Uterus (tissue), 4 donors: ENCODE data around the gene GALNT11. TPM values are rescaled to one million over a fixed set of nuclear protein-coding genes. Genes with fewer than 3 reads are reported as not detected.

ENCODE experiments used
- DNase-seq, 2 donors: peaks; one replicate each; pipeline ENCODE4 v3.0.0-alpha.2; 2019 to 2020
- H3K27ac ChIP-seq, 2 donors: fragments of 200-600 bp; sonication (generic); 1 replicate in 1 of 2; 2 replicates in 1 of 2; pipeline ENCODE4 v1.5.1; 2016 to 2018
- H3K27me3 ChIP-seq, 2 donors: fragments of 200-600 bp; sonication (generic); one replicate each; pipeline ENCODE4 v1.5.1; 2018 to 2019; ENCODE audit warnings: control low read depth in 1 of 2
- H3K36me3 ChIP-seq, 2 donors: fragments of 200-600 bp; sonication (generic); one replicate each; pipeline ENCODE4 v1.5.1; 2019; ENCODE audit warnings: control low read depth in 1 of 2
- H3K4me1 ChIP-seq, 2 donors: fragments of 200-600 bp; sonication (generic); one replicate each; pipeline ENCODE4 v1.5.1; 2018 to 2019; ENCODE audit warnings: control low read depth in 1 of 2
- H3K4me3 ChIP-seq, 2 donors: fragments of 200-600 bp; sonication (generic); 1 replicate in 1 of 2; 2 replicates in 1 of 2; pipeline ENCODE4 v1.5.1; 2018 to 2019; ENCODE audit warnings: mild to moderate bottlenecking in 1 of 2
- H3K9me3 ChIP-seq, 2 donors: fragments of 200-600 bp; sonication (generic); one replicate each; pipeline ENCODE4 v1.5.1; 2019; ENCODE audit warnings: control low read depth in 1 of 2
- POLR2A ChIP-seq, 2 donors: fragments of 450-650 bp; IDR thresholded peaks; one replicate each; pipeline ENCODE4 v1.6.1; 2016; ENCODE audit warnings: antibody characterized with exemption in 2 of 2, mild to moderate bottlenecking in 1 of 2, moderate library complexity in 1 of 2
- intact Hi-C: fragments of 100-400 bp; cut with DNase I; formaldehyde crosslinking; loops from one replicate; pipeline ENCODE4 v1.15.1; 2023; ENCODE audit warnings: low total_unique reads
- total RNA-seq, 4 donors: library from RNA; depleted of rRNA in 3 of 4; stranded (reverse); fragments of >200 nt in 3 of 4; gene quantifications; one replicate each; pipeline versions ENCODE4 v1.1.0 to v1.2.4, GENCODE V29; 2014 to 2023
- TF ChIP-seq, protein P1 (sequence below), 4 experiments: fragments of 200-600 bp in 2 of 4; fragments of 450-650 bp in 2 of 4; sonication (generic) in 2 of 4; IDR thresholded peaks; one replicate each; pipeline ENCODE4 v1.5.1; 2016 to 2019; ENCODE audit warnings: antibody characterized with exemption in 4 of 4, mild to moderate bottlenecking in 2 of 4, moderate library complexity in 1 of 4
- donor health status: DM: yes; HTN: yes; CAD: no.

GALNT11 gene
- total RNA-seq, 4 donors from 2014 or later = 30.3 to 91.9 (median 34.4) TPM

DNA sequence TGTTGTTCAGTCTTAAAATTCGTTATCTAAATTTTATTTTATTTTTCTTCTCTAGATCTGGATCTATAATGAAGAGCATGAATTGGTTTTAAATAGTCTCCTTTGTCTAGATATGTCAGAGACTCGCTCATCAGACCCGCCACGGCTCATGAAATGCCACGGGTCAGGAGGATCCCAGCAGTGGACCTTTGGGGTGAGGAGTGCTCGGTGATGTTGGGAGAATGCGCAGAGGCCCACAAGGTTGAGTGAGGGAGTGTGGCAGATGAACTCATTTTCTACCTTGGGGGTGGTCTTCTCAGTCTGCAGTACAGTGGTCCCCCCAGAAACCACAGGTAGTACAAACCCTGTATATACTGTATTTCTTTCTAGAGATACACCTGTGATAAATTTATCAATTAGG lies 95.3 kb downstream of the GALNT11 start:
- intact Hi-C loops = no loop called here

DNA sequence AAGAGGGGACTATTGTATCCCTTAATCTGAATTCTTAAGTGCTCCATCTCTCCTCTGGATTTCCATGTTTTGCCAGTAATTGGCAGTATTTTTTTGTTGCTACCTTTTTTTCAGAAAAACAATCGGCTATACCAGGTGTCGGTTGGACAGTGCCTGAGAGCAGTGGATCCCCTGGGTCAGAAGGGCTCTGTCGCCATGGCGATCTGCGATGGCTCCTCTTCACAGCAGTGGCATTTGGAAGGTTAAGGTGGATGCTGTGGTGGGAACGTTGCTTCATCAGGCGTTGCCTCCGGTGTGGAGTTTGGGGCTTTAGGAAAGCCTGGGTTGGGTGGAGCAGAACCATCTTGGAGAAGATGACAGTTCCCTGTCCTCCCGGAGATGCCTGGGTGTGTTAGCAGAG lies 96.0 kb downstream of the GALNT11 start:
- Histone ChIP-seq H3K27ac (no peak overlapping the region), H3K4me1 (no peaks in the 10 kb centered on the region), H3K4me3 (no peak overlapping the region), H3K27me3 (no peaks in the 10 kb centered on the region), H3K9me3 (no peaks in the 10 kb centered on the region), H3K36me3 (no peaks in the 10 kb centered on the region)
- no peak for DNase-seq
- TF ChIP-seq, protein P1, sequence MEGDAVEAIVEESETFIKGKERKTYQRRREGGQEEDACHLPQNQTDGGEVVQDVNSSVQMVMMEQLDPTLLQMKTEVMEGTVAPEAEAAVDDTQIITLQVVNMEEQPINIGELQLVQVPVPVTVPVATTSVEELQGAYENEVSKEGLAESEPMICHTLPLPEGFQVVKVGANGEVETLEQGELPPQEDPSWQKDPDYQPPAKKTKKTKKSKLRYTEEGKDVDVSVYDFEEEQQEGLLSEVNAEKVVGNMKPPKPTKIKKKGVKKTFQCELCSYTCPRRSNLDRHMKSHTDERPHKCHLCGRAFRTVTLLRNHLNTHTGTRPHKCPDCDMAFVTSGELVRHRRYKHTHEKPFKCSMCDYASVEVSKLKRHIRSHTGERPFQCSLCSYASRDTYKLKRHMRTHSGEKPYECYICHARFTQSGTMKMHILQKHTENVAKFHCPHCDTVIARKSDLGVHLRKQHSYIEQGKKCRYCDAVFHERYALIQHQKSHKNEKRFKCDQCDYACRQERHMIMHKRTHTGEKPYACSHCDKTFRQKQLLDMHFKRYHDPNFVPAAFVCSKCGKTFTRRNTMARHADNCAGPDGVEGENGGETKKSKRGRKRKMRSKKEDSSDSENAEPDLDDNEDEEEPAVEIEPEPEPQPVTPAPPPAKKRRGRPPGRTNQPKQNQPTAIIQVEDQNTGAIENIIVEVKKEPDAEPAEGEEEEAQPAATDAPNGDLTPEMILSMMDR (IDR thresholded peaks at IDR 0.05) = no peak
- no peak for TF ChIP-seq POLR2A (IDR thresholded peaks at IDR 0.05)
- intact Hi-C loops = no loop called here

More for the DNA sequence above, 95.3 kb downstream of the GALNT11 start:
- Histone ChIP-seq H3K4me1 (no peaks in the 10 kb centered on the region), H3K36me3 (no peaks in the 10 kb centered on the region), H3K27me3 (no peaks in the 10 kb centered on the region), H3K9me3 (no peaks in the 10 kb centered on the region), H3K27ac (no peak overlapping the region), H3K4me3 (no peak overlapping the region)
- TF ChIP-seq POLR2A (IDR thresholded peaks at IDR 0.05) = no peak
- DNase-seq = no peak

DNA sequence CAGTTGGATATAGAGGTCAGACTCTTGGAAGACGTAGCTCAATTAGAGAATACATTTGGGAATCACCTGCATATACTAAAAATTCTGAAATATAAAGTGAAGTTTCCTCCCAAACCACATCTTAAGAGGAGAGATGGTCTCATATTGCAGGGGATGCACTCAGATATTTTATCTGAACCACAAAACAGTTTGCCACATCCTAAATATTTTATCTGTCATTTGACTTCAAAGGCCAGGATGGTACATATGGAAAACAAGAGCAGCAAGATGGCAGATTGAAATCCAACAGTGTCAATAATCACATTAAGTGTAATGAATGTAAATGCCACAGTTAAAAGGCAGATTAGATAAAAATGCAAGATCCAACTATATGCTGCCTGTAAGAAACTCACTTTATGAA lies 97.1 kb downstream of the GALNT11 start:
- no peaks in the 10 kb centered on the region for H3K36me3 ChIP-seq
- H3K27ac ChIP-seq = no peak overlapping the region
- TF ChIP-seq, protein P1 (IDR thresholded peaks at IDR 0.05) = no peak
- TF ChIP-seq POLR2A (IDR thresholded peaks at IDR 0.05) = no peak
- no peaks in the 10 kb centered on the region for H3K27me3 ChIP-seq
- intact Hi-C loops = no loop called here
- no peaks in the 10 kb centered on the region for H3K9me3 ChIP-seq
- H3K4me1 ChIP-seq = no peaks in the 10 kb centered on the region
- H3K4me3 ChIP-seq = no peak overlapping the region
- no peak for DNase-seq

DNA sequence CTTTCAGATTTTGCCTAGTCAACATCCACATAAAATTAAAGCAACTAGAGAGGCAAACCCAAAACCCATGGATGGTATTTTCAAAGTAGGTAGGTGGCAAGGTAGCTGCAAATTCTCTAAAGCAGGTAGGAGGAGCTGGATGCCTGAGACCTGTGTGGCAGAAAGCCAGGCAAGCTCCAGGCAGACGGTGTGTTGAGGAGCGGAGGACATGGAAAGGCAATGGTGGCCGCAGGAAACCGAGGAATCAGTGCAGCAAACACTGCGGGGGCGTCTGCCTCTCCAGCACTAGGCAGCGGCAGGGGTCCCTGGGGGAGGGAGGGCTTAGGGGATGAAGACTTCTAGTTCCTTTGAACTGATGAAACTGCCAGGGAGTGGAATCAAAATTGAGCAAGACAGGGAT lies 101.3 kb downstream of the GALNT11 start:
- TF ChIP-seq POLR2A (IDR thresholded peaks at IDR 0.05) = no peak
- TF ChIP-seq, protein P1 (IDR thresholded peaks at IDR 0.05) = no peak
- Histone ChIP-seq H3K4me3 (no peak overlapping the region), H3K27ac (no peak overlapping the region), H3K9me3 (no peaks in the 10 kb centered on the region), H3K36me3 (no peaks in the 10 kb centered on the region), H3K4me1 (no peaks in the 10 kb centered on the region), H3K27me3 (no peaks in the 10 kb centered on the region)
- DNase-seq = no peak
- intact Hi-C loops = no loop called here

DNA sequence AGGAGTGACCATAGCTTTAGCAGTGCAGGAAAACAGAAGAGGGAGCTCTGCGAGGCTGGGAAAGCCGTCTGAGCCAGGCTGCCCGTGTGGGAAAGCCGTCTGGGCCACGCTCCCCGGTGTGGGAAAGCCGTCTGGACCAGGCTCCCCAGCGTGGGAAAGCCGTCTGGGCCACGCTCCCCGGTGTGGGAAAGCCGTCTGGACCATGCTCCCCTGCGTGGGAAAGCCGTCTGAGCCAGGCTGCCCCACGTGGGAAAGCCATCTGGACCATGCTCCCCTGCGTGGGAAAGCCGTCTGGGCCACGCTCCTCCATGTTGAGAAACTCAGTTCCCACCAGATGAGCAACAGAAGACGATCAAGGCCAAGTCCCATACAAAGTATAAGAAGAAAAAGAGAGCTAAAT lies 101.8 kb downstream of the GALNT11 start:
- Histone ChIP-seq H3K27ac (no peak overlapping the region), H3K27me3 (no peaks in the 10 kb centered on the region), H3K36me3 (no peaks in the 10 kb centered on the region), H3K4me3 (no peak overlapping the region), H3K9me3 (no peaks in the 10 kb centered on the region), H3K4me1 (no peaks in the 10 kb centered on the region)
- TF ChIP-seq, protein P1 (IDR thresholded peaks at IDR 0.05) = no peak
- TF ChIP-seq POLR2A (IDR thresholded peaks at IDR 0.05) = no peak
- no peak for DNase-seq
- intact Hi-C loops = no loop called here

DNA sequence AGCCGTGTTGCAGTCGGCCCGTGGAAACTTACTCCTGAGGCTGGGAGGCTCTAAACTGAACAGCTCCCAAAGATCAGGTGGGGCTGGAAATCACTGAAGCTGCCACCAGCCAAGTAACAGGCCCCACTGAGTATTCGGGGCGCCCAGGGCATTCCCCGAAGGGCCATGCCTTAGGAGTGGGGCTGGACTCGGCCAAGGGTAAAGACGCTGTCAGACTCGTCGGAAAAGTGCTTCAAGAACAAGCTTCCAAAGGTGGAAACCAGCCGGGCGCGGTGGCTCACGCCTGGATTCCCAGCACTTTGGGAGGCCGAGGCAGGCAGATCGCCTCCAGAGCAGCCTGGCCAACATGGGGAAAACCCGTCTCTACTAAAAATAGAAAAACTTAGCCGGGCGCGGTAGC lies 102.8 kb downstream of the GALNT11 start:
- Histone ChIP-seq H3K9me3 (no peaks in the 10 kb centered on the region), H3K4me3 (no peak overlapping the region), H3K27me3 (no peaks in the 10 kb centered on the region), H3K36me3 (no peaks in the 10 kb centered on the region), H3K27ac (no peak overlapping the region), H3K4me1 (no peaks in the 10 kb centered on the region)
- intact Hi-C loops = no loop called here
- no peak for DNase-seq
- no peak for TF ChIP-seq POLR2A (IDR thresholded peaks at IDR 0.05)
- TF ChIP-seq, protein P1 (IDR thresholded peaks at IDR 0.05) = no peak
